NCI-H1694 treated with DMSO at 0.1 percent for 48 hours (cell line): ENCODE measurements around the gene RGPD5.
"Not testable (repeated sequence)": the region's sequence is repeated elsewhere in the genome, so short reads cannot be mapped to it uniquely, and the experiment has no call there.

ENCODE experiments used
- DNase-seq: peaks from one replicate; lab custom pipeline; 2025; lab: John Stamatoyannopoulos, UW

The RGPD5 gene

GRCh38 chr2:109794074-109794737 lies at the start of gene RGPD5:
RGPD5 (plus strand) TSS chr2:109794305; CDS start chr2:109794466, 161 bp downstream.
- DNase-seq = not testable (repeated sequence)

- DNase-seq = not testable (repeated sequence)
These were observed 42.5 kb upstream of the RGPD5 start for GRCh38 chr2:109751572-109751971.

- not testable (repeated sequence) for DNase-seq
These were observed 36.8 kb upstream of the RGPD5 start for GRCh38 chr2:109757163-109757824.

- DNase-seq = not testable (repeated sequence)
These were observed 33.7 kb upstream of the RGPD5 start for GRCh38 chr2:109760265-109761042.

- DNase-seq = not testable (repeated sequence)
These were observed 33.1 kb upstream of the RGPD5 start for GRCh38 chr2:109761043-109761454.

- not testable (repeated sequence) for DNase-seq
These were observed 32.1 kb upstream of the RGPD5 start for GRCh38 chr2:109761976-109762375.

- not testable (repeated sequence) for DNase-seq
These were observed 28.0 kb upstream of the RGPD5 start for GRCh38 chr2:109766074-109766473.

- DNase-seq = not testable (repeated sequence)
These were observed 27.1 kb upstream of the RGPD5 start for GRCh38 chr2:109766886-109767578.

- DNase-seq = not testable (repeated sequence)
These were observed 25.2 kb upstream of the RGPD5 start for GRCh38 chr2:109768934-109769333.

GRCh38 chr2:109779118-109779517 lies 15.0 kb upstream of the RGPD5 start:
- DNase-seq = not testable (repeated sequence)

GRCh38 chr2:109781147-109781816 lies 12.8 kb upstream of the RGPD5 start:
- not testable (repeated sequence) for DNase-seq

- not testable (repeated sequence) for DNase-seq
These were observed 11.6 kb upstream of the RGPD5 start for GRCh38 chr2:109782446-109782993.

GRCh38 chr2:109791530-109792279 lies 2.4 kb upstream of the RGPD5 start:
- DNase-seq = not testable (repeated sequence)

- not testable (repeated sequence) for DNase-seq
These were observed 1.4 kb upstream of the RGPD5 start for GRCh38 chr2:109792659-109793058.

GRCh38 chr2:109871129-109871751 lies 77.1 kb downstream of the RGPD5 start:
- DNase-seq = not testable (repeated sequence)

- DNase-seq = not testable (repeated sequence)
These were observed 82.5 kb downstream of the RGPD5 start for GRCh38 chr2:109876625-109877024.

GRCh38 chr2:109882112-109882511 lies 88.0 kb downstream of the RGPD5 start:
- not testable (repeated sequence) for DNase-seq

GRCh38 chr2:109888414-109888813 lies 94.3 kb downstream of the RGPD5 start:
- DNase-seq = not testable (repeated sequence)

- not testable (repeated sequence) for DNase-seq
These were observed 95.8 kb downstream of the RGPD5 start for GRCh38 chr2:109889909-109890308.

- DNase-seq = not testable (repeated sequence)
These were observed 96.9 kb downstream of the RGPD5 start for GRCh38 chr2:109891024-109891423.
